Dermis blood vessel endothelial cell (primary cell): ENCODE measurements around the gene DUSP23. TPM values are rescaled to one million over a fixed set of nuclear protein-coding genes. Genes with fewer than 3 reads are reported as not detected.

ENCODE experiments used
- DNase-seq: peaks from one replicate; pipeline ENCODE4 v3.0.0; 2010
- total RNA-seq: library from RNA; depleted of rRNA; stranded (reverse); fragments of >200 nt; gene quantifications from 2 replicates; pipeline ENCODE4 v1.2.3, GENCODE V29; 2014

DUSP23 gene
- total RNA-seq: 29.0 and 47.6 TPM in 2 replicates

GRCh38 chr1:159780583-159781582, at the start of gene DUSP23:
Gene DUSP23 (plus strand): TSS chr1:159780962. CDS start chr1:159781101, 139 bp downstream.
- DNase-seq: peak; percentile 99

GRCh38 chr1:159737238-159737916, 43.4 kb upstream of the DUSP23 start:
- peak; percentile 39 for DNase-seq

- DNase-seq: no peak
These were observed 36.9 kb upstream of the DUSP23 start for GRCh38 chr1:159743651-159744410.

- peak; percentile 54 for DNase-seq
These were observed 34.1 kb upstream of the DUSP23 start for GRCh38 chr1:159746666-159747065.

- no peak for DNase-seq
These were observed 32.4 kb upstream of the DUSP23 start for GRCh38 chr1:159748370-159748769.

- DNase-seq: no peak
These were observed 31.1 kb upstream of the DUSP23 start for GRCh38 chr1:159749630-159750029.

GRCh38 chr1:159750621-159751020, 30.1 kb upstream of the DUSP23 start:
- DNase-seq: no peak

GRCh38 chr1:159751031-159751430, 29.7 kb upstream of the DUSP23 start:
- DNase-seq: peak; percentile 15

- peak; percentile 96 for DNase-seq
These were observed 28.6 kb upstream of the DUSP23 start for GRCh38 chr1:159752135-159752580.

GRCh38 chr1:159753386-159753785, 27.4 kb upstream of the DUSP23 start:
- no peak for DNase-seq

- no peak for DNase-seq
These were observed 25.2 kb upstream of the DUSP23 start for GRCh38 chr1:159755451-159756007.

- no peak for DNase-seq
These were observed 24.4 kb upstream of the DUSP23 start for GRCh38 chr1:159756397-159756796.

GRCh38 chr1:159763686-159764085, 17.1 kb upstream of the DUSP23 start:
- DNase-seq: no peak

- DNase-seq: no peak
These were observed 15.0 kb upstream of the DUSP23 start for GRCh38 chr1:159765806-159766205.

- DNase-seq: no peak
These were observed 9.5 kb upstream of the DUSP23 start for GRCh38 chr1:159771127-159771895.

- peak; percentile 53 for DNase-seq
These were observed 6.3 kb upstream of the DUSP23 start for GRCh38 chr1:159774465-159774864.

GRCh38 chr1:159775716-159776115, 5.0 kb upstream of the DUSP23 start:
- DNase-seq: peak; percentile 46

GRCh38 chr1:159778266-159778665, 2.5 kb upstream of the DUSP23 start:
- peak; percentile 25 for DNase-seq

GRCh38 chr1:159779403-159779851, 1.3 kb upstream of the DUSP23 start:
- peak; percentile 92 for DNase-seq

GRCh38 chr1:159781992-159782391, 1.2 kb downstream of the DUSP23 start:
- no peak for DNase-seq

GRCh38 chr1:159783724-159784123, 3.0 kb downstream of the DUSP23 start:
- DNase-seq: no peak
